SK-N-MC (cell line): ENCODE results near the gene HECTD4.

ENCODE experiments used
- EZH2 ChIP-seq: fragments of 200-600 bp; sonication (generic); IDR thresholded peaks from one replicate; pipeline ENCODE4 v1.6.1; 2017; ENCODE audit warnings: antibody characterized with exemption
- POLR2AphosphoS5 ChIP-seq: IDR thresholded peaks from 2 replicates; pipeline ENCODE4 v1.6.1; 2012; ENCODE audit warnings: mild to moderate bottlenecking, low read depth, low read length, borderline replicate concordance

DNA sequence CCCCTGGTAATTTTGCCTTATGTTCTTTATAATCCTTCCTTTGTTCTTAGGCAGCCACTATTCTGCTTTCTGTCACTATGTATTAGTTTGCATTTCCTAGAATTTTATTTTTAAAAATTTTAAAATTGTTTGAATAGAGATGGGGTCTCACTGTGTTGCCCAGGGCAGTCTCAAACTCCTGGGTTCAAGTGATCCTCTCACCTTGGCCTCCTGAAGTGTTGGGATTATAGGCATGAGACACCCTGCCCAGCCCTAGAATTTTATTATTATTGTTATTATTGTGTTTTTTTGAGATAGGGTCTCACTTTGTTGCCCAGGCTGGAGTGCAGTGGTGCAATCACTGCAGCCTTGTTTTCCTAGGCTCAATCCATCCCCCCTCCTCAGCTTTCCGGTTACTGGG lies 39.1 kb upstream of the HECTD4 start:
- TF ChIP-seq EZH2 (no peak), POLR2AphosphoS5 (no peak)
